ENCODE data around the gene MAP3K10.

DNA sequence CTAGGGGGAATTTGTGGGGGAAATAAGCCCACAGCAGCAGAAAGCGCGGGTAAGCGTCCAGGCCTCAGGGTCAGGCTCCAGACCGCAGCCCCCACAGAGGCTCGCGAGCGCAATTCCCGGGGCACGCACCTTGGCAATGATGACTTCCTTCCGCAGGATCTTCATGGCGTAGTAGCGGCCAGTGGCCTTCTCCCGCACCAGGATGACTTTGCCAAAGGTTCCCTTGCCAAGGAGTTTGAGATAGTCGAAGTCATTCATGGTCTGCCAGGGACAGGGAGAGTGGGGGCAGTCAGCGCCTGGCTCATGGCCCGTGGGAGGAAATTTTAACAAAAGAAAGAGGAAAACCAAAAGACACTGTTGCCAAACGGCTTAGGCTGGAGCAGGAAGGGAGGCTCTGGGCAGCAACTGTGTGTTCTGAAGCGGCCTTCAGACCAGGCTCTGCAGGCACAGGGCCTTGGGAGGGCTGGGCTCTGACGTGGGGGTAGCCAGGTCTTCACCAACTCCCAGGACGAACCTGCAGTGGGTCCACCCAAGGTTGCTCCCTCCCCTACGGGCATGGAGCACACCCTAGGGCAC lies 50.7 kb downstream of the MAP3K10 start:
- TF ChIP-seq, protein P1, sequence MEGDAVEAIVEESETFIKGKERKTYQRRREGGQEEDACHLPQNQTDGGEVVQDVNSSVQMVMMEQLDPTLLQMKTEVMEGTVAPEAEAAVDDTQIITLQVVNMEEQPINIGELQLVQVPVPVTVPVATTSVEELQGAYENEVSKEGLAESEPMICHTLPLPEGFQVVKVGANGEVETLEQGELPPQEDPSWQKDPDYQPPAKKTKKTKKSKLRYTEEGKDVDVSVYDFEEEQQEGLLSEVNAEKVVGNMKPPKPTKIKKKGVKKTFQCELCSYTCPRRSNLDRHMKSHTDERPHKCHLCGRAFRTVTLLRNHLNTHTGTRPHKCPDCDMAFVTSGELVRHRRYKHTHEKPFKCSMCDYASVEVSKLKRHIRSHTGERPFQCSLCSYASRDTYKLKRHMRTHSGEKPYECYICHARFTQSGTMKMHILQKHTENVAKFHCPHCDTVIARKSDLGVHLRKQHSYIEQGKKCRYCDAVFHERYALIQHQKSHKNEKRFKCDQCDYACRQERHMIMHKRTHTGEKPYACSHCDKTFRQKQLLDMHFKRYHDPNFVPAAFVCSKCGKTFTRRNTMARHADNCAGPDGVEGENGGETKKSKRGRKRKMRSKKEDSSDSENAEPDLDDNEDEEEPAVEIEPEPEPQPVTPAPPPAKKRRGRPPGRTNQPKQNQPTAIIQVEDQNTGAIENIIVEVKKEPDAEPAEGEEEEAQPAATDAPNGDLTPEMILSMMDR (conservative IDR thresholded peaks at IDR 0.05; ENCODE audit: low read depth, low read length) = no peak
- no peak for TF ChIP-seq EZH2 (IDR thresholded peaks at IDR 0.05; ENCODE audit: low read length, unreplicated experiment)
- TF ChIP-seq EZH2phosphoT487 (IDR thresholded peaks at IDR 0.05; ENCODE audit: borderline replicate concordance, low read length) = no peak
